ENCODE data around the gene ADGRL2. TPM values are rescaled to one million over a fixed set of nuclear protein-coding genes. Genes with fewer than 3 reads are reported as not detected.
A peak's percentile ranks its signal among the peaks of the same experiment; 100 is the strongest.

Gene ADGRL2
- polyA plus RNA-seq, 1 of the 3 experiments (the other 2 are of a cell fraction) = 40.3 TPM

DNA sequence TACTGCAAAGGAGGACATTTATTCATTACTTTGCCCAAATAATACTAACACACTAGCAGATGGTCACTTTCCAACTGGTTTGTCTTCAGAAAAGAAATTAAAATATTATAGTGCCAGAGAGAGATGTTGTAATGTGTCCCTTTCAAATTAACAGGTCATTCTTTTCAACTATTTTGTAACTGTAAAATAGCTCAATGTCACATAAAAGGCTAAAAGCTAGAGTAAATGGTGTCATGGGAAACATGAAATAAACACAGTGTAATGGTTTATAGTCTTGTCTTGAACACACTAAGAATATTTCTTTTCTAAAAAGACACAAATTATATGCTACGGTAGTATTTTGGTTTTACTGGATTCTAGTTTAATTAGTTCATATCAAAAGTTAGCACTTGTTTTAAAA lies 77.8 kb downstream of the ADGRL2 start:
- H3K79me2 ChIP-seq (ENCODE audit: insufficient read depth) = peaks cover 80% of the 10 kb centered on the region

More for the DNA sequence above, 77.8 kb downstream of the ADGRL2 start:
- H3K36me3 ChIP-seq (replicated peaks in 1 of 2; ENCODE audit: control insufficient read depth in 1 of 2, insufficient read depth in 2 of 2, low read length in 1 of 2) = no peaks in the 10 kb centered on the region
- H3K27ac ChIP-seq (ENCODE audit: low read depth in 2 of 2, low read length in 1 of 2) = peak overlapping the region in 1 of 2 experiments; percentile 28; a peak in 1 of 4 replicates
- no peak for DNase-seq
- no peaks in the 10 kb centered on the region for H3K9me3 ChIP-seq
- H3K4me1 ChIP-seq (ENCODE audit: control insufficient read depth in 1 of 2, insufficient read depth in 2 of 2, low read depth in 1 of 2, low read length in 1 of 2) = peaks cover 4 to 27% of the 10 kb centered on the region in 2 experiments; a peak in 3 of 4 replicates
- CTCF ChIA-PET = no interaction called here
- no peaks in the 10 kb centered on the region for H3K9me2 ChIP-seq
- H3F3A ChIP-seq (replicated peaks; ENCODE audit: insufficient read depth) = peaks cover 19% of the 10 kb centered on the region
- TF ChIP-seq, protein P1, sequence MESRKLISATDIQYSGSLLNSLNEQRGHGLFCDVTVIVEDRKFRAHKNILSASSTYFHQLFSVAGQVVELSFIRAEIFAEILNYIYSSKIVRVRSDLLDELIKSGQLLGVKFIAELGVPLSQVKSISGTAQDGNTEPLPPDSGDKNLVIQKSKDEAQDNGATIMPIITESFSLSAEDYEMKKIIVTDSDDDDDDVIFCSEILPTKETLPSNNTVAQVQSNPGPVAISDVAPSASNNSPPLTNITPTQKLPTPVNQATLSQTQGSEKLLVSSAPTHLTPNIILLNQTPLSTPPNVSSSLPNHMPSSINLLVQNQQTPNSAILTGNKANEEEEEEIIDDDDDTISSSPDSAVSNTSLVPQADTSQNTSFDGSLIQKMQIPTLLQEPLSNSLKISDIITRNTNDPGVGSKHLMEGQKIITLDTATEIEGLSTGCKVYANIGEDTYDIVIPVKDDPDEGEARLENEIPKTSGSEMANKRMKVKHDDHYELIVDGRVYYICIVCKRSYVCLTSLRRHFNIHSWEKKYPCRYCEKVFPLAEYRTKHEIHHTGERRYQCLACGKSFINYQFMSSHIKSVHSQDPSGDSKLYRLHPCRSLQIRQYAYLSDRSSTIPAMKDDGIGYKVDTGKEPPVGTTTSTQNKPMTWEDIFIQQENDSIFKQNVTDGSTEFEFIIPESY (IDR thresholded peaks at IDR 0.05; ENCODE audit: borderline replicate concordance, low read depth) = no peak
- TF ChIP-seq RCOR1 (IDR thresholded peaks at IDR 0.05; ENCODE audit: low read length) (no peak), JUND (IDR thresholded peaks at IDR 0.05) (no peak), SIN3A (IDR thresholded peaks at IDR 0.05; ENCODE audit: borderline replicate concordance, low read depth, low read length) (no peak), FOXM1 (IDR thresholded peaks at IDR 0.05; ENCODE audit: low read depth) (no peak), GABPA (IDR thresholded peaks at IDR 0.05; ENCODE audit: low read depth) (no peak), EP300 (IDR thresholded peaks at IDR 0.05; ENCODE audit: borderline replicate concordance in 1 of 2, low read depth in 1 of 2, low read length in 1 of 2) (no peak), TEAD4 (IDR thresholded peaks at IDR 0.05; ENCODE audit: borderline replicate concordance, insufficient read depth) (no peak), ELF1 (IDR thresholded peaks at IDR 0.05) (no peak), MXI1 (IDR thresholded peaks at IDR 0.05; ENCODE audit: low read depth, low read length) (no peak), NFIC (IDR thresholded peaks at IDR 0.05; ENCODE audit: borderline replicate concordance) (no peak), YY1 (IDR thresholded peaks at IDR 0.05; ENCODE audit: low read depth) (no peak)
- TF ChIP-seq, protein P2, sequence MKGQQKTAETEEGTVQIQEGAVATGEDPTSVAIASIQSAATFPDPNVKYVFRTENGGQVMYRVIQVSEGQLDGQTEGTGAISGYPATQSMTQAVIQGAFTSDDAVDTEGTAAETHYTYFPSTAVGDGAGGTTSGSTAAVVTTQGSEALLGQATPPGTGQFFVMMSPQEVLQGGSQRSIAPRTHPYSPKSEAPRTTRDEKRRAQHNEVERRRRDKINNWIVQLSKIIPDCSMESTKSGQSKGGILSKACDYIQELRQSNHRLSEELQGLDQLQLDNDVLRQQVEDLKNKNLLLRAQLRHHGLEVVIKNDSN (IDR thresholded peaks at IDR 0.05; ENCODE audit: borderline replicate concordance, low read depth) = no peak
- TF ChIP-seq, protein P3, sequence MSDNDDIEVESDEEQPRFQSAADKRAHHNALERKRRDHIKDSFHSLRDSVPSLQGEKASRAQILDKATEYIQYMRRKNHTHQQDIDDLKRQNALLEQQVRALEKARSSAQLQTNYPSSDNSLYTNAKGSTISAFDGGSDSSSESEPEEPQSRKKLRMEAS (IDR thresholded peaks at IDR 0.05; ENCODE audit: low read depth) = no peak
- TF ChIP-seq, protein P4, sequence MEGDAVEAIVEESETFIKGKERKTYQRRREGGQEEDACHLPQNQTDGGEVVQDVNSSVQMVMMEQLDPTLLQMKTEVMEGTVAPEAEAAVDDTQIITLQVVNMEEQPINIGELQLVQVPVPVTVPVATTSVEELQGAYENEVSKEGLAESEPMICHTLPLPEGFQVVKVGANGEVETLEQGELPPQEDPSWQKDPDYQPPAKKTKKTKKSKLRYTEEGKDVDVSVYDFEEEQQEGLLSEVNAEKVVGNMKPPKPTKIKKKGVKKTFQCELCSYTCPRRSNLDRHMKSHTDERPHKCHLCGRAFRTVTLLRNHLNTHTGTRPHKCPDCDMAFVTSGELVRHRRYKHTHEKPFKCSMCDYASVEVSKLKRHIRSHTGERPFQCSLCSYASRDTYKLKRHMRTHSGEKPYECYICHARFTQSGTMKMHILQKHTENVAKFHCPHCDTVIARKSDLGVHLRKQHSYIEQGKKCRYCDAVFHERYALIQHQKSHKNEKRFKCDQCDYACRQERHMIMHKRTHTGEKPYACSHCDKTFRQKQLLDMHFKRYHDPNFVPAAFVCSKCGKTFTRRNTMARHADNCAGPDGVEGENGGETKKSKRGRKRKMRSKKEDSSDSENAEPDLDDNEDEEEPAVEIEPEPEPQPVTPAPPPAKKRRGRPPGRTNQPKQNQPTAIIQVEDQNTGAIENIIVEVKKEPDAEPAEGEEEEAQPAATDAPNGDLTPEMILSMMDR (IDR thresholded peaks at IDR 0.05) = no peak
- H3K9ac ChIP-seq = no peak overlapping the region
- H2AFZ ChIP-seq (ENCODE audit: low read depth) = no peak overlapping the region
- POLR2A ChIA-PET = no interaction called here
- no peaks in the 10 kb centered on the region for H3K27me3 ChIP-seq (ENCODE audit: insufficient read depth)
- WGBS (ENCODE audit: low lambda C conversion rate) = 98% methylated on average over 1 of the region's 1 CpG
- peaks cover 23% of the 10 kb centered on the region; the same call in 1 of the 2 replicates for H4K20me1 ChIP-seq (ENCODE audit: insufficient read depth)
- no peak overlapping the region for H3K4me3 ChIP-seq (ENCODE audit: low read depth in 2 of 2, low read length in 1 of 2)
- H3K4me2 ChIP-seq = no peak overlapping the region

All from SK-N-SH (cell line).